HCT116 (cell line): ENCODE results near the gene MYLK3.

Experiments
- CEBPB ChIP-seq: IDR thresholded peaks from 2 replicates; pipeline ENCODE4 v1.6.1; 2012; ENCODE audit warnings: low read depth
- FOSL1 ChIP-seq: IDR thresholded peaks from 2 replicates; pipeline ENCODE4 v1.6.1; 2012; ENCODE audit warnings: low read depth
- JUND ChIP-seq: IDR thresholded peaks from 2 replicates; pipeline ENCODE4 v1.6.1; 2012
- POLR2A ChIP-seq: IDR thresholded peaks from 2 replicates; pipeline ENCODE4 v1.7.0; 2011; ENCODE audit warnings: borderline replicate concordance; ENCODE audit not compliant: insufficient read depth, insufficient read length; ENCODE audit errors: extremely low read depth
- POLR2AphosphoS5 ChIP-seq: IDR thresholded peaks from 2 replicates; pipeline ENCODE4 v1.6.1; 2011; ENCODE audit warnings: mild to moderate bottlenecking, low read depth, low read length, moderate library complexity
- SP1 ChIP-seq: IDR thresholded peaks from 2 replicates; pipeline ENCODE4 v1.6.1; 2012; ENCODE audit warnings: low read depth
- TCF7L2 ChIP-seq: IDR thresholded peaks from 2 replicates; pipeline ENCODE4 v1.7.0; 2011; ENCODE audit warnings: borderline replicate concordance, inconsistent platforms; ENCODE audit not compliant: insufficient read depth, insufficient read length; ENCODE audit errors: extremely low read depth
- YY1 ChIP-seq: IDR thresholded peaks from 2 replicates; pipeline ENCODE4 v1.6.1; 2011; ENCODE audit warnings: low read length, low read depth, moderate library complexity, mild to moderate bottlenecking; ENCODE audit not compliant: insufficient replicate concordance; ENCODE audit errors: extremely low read depth
- TF ChIP-seq, protein P1 (sequence below), 3 experiments: fragments of 200-600 bp in 1 of 3; sonication (generic) in 1 of 3; IDR thresholded peaks in 2 of 3; conservative IDR thresholded peaks in 1 of 3; 2 replicates each; pipeline ENCODE4 v1.5.1; 2012 to 2017; ENCODE audit warnings: low read depth in 2 of 3, low read length in 2 of 3, antibody characterized with exemption in 1 of 3, borderline replicate concordance in 1 of 3, control low read depth in 1 of 3, mild to moderate bottlenecking in 1 of 3, mixed read lengths in 1 of 3, mixed run types in 1 of 3, moderate library complexity in 1 of 3; ENCODE audit not compliant: insufficient read depth in 1 of 3
- TF ChIP-seq, protein P2 (sequence below): IDR thresholded peaks from 2 replicates; pipeline ENCODE4 v1.6.1; 2012; ENCODE audit warnings: low read depth
- TF ChIP-seq, protein P3 (sequence below): IDR thresholded peaks from 2 replicates; pipeline ENCODE4 v1.6.1; 2011; ENCODE audit warnings: mild to moderate bottlenecking, low read length, moderate library complexity; ENCODE audit not compliant: insufficient replicate concordance; ENCODE audit errors: extremely low read depth

DNA sequence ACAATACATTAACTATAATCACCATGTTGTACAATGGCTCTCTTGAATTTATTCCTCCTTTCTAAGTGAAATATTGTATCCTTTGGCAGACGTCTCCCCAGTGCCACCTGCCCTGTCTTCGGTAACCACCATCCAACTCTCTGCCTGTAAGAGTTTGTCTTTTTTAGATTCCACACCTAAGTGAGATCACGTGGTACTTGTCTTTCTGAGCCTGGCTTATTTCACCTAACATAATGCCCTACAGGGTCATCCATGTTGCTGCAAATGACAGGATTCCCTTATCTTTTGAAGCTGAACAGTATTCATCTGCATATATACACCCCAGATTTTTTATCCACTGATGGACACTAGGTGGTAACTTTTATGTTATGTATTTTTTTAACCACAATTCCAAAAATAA is 34.5 kb downstream of the MYLK3 start:
- TF ChIP-seq SP1 (no peak), CEBPB (no peak), JUND (no peak), TCF7L2 (no peak), YY1 (no peak), POLR2A (no peak), POLR2AphosphoS5 (no peak), FOSL1 (no peak)
- TF ChIP-seq, protein P1, sequence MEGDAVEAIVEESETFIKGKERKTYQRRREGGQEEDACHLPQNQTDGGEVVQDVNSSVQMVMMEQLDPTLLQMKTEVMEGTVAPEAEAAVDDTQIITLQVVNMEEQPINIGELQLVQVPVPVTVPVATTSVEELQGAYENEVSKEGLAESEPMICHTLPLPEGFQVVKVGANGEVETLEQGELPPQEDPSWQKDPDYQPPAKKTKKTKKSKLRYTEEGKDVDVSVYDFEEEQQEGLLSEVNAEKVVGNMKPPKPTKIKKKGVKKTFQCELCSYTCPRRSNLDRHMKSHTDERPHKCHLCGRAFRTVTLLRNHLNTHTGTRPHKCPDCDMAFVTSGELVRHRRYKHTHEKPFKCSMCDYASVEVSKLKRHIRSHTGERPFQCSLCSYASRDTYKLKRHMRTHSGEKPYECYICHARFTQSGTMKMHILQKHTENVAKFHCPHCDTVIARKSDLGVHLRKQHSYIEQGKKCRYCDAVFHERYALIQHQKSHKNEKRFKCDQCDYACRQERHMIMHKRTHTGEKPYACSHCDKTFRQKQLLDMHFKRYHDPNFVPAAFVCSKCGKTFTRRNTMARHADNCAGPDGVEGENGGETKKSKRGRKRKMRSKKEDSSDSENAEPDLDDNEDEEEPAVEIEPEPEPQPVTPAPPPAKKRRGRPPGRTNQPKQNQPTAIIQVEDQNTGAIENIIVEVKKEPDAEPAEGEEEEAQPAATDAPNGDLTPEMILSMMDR (IDR thresholded peaks at IDR 0.05 in 2 of 3, conservative IDR thresholded peaks at IDR 0.05 in 1 of 3; ENCODE audit: borderline replicate concordance in 1 of 3, insufficient read depth in 1 of 3, low read depth in 2 of 3, low read length in 2 of 3), result no peak
- TF ChIP-seq, protein P2, sequence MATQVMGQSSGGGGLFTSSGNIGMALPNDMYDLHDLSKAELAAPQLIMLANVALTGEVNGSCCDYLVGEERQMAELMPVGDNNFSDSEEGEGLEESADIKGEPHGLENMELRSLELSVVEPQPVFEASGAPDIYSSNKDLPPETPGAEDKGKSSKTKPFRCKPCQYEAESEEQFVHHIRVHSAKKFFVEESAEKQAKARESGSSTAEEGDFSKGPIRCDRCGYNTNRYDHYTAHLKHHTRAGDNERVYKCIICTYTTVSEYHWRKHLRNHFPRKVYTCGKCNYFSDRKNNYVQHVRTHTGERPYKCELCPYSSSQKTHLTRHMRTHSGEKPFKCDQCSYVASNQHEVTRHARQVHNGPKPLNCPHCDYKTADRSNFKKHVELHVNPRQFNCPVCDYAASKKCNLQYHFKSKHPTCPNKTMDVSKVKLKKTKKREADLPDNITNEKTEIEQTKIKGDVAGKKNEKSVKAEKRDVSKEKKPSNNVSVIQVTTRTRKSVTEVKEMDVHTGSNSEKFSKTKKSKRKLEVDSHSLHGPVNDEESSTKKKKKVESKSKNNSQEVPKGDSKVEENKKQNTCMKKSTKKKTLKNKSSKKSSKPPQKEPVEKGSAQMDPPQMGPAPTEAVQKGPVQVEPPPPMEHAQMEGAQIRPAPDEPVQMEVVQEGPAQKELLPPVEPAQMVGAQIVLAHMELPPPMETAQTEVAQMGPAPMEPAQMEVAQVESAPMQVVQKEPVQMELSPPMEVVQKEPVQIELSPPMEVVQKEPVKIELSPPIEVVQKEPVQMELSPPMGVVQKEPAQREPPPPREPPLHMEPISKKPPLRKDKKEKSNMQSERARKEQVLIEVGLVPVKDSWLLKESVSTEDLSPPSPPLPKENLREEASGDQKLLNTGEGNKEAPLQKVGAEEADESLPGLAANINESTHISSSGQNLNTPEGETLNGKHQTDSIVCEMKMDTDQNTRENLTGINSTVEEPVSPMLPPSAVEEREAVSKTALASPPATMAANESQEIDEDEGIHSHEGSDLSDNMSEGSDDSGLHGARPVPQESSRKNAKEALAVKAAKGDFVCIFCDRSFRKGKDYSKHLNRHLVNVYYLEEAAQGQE, result no peak
- TF ChIP-seq, protein P3, sequence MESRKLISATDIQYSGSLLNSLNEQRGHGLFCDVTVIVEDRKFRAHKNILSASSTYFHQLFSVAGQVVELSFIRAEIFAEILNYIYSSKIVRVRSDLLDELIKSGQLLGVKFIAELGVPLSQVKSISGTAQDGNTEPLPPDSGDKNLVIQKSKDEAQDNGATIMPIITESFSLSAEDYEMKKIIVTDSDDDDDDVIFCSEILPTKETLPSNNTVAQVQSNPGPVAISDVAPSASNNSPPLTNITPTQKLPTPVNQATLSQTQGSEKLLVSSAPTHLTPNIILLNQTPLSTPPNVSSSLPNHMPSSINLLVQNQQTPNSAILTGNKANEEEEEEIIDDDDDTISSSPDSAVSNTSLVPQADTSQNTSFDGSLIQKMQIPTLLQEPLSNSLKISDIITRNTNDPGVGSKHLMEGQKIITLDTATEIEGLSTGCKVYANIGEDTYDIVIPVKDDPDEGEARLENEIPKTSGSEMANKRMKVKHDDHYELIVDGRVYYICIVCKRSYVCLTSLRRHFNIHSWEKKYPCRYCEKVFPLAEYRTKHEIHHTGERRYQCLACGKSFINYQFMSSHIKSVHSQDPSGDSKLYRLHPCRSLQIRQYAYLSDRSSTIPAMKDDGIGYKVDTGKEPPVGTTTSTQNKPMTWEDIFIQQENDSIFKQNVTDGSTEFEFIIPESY, result no peak
